Anterior cingulate cortex (tissue), 58 donors: ENCODE measurements around the gene NPHP3.

Experiments used
- DNase-seq, 58 donors: peaks; one replicate each; lab custom pipeline; 2025; lab: John Stamatoyannopoulos, UW

NPHP3 gene

DNA sequence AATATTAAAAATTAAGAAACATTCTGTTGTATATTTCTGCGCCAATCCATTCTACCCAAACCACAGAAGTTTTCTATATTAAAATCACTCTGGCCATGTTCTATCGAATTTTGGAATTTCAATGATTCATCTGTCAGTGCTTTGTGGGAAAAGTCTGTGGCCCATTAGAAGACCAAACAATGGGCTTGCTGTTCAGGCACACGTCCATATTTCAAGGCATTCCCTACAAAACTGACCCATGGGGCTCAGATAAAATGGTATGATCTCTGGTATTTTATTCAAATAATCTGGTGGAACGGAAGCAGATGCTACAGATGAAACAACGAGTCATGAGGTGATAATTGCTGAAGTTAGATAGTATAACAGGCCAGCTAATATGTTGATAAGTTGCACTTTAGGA lies 12.4 kb downstream of the NPHP3 start:
- DNase-seq = no peak

DNA sequence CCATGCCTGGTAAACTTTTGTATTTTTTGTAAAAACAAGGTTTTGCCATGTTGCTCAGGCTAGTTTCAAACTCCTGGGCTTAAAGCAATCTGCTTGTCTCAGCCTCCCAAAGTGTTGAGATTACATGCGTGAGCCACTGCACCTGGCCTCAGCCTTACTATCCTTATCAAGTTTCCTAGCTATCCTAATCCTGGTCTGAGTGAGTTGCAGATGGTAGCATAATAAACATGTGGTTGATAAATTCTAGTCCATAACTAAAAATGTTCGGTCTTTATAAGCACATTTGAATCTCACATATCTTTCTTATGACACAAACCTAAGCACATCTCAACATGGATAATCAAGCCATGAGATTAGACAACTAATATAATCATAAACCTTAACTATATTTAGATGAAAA lies 18.5 kb downstream of the NPHP3 start:
- DNase-seq = no peak

DNA sequence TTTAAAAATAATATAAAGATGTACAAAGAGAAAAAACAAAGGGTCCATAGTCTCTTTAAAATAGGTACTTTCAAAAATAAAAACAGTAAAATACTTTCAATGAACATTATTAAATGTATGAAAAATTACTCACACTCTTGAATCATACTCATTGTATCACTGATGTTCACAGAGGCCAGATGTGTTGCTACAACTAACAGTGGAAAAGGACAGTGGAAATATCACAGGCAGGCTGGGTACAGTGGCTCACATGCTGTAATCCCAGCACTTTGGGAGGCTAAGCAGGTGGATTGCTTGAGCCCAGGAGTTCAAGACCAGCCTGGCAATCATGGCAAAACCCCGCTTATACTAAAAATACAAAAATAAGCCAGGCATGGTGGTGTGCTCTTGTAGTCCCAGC lies 26.8 kb downstream of the NPHP3 start:
- DNase-seq = no peak

DNA sequence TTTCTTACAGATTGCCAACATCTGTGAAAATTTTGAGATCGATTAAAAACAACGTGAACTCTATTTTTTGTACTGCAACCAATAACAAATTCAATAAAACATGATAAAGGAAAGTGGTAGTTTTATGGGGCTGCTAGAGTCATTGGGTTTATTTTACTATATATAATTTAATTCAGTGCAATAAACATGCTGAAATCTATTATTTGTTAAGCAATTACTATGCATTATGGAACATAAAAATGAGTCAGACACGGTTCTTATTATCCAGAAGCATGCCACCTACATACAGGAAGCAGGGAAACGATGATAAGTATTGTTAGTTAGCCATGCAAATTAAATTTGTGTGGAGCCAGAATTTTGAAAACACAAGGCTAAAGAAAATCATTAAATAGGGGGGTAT lies 27.2 kb downstream of the NPHP3 start:
- no peak for DNase-seq

DNA sequence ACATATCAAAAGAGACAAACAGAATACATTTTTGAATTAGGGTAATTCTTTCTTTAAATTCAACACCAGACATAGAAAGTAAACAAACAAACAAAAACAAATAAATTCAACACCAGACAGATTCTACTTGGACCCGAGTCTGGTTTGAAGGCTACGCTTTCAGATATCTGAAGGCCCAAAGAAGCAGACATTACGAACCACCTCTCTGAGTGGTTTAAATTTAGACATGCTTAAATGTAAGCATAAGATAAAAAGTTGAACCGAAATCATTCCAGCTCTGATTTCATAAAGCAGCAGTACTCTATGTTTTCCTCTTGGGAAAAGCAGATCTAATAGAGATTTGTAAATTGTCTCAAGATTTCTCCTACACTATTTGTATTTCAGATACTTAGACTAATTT lies 32.2 kb downstream of the NPHP3 start:
- no peak for DNase-seq

DNA sequence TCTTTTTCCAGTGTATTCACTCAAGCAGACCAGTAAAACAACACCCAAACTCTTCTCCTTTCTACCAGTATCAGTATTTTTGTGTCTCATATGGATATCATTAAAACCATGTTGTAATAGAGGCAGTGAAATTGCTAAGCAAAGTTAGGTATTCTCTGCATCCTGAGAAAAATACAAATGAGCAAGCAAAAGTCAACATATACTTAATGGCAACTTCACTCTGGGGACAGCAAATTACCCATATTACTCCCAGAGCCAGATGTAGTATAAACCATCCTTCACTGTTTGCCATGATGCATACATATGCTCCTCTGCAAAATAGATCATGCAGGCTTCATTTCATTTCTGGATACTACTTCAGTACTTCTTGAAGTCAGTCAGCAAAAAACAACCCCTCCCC lies 40.0 kb downstream of the NPHP3 start:
- DNase-seq = no peak

DNA sequence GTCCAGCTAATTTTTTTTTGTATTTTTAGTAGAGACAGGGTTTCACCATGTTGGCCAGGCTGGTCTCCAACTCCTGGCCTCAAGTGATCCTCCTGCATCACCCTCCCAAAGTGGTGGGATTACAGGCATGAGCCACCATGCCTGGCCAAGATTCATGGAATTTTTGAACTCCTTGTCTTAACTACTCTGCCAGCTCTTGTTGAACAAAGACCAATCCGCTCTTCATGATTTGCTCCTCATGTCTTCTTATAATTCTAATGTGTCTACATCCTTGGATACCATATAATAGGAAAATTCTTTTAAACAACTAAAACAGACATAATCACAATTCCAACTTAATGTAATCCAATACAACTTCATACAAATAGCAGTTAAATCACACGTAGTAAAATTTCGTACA lies 40.8 kb downstream of the NPHP3 start:
- no peak for DNase-seq

DNA sequence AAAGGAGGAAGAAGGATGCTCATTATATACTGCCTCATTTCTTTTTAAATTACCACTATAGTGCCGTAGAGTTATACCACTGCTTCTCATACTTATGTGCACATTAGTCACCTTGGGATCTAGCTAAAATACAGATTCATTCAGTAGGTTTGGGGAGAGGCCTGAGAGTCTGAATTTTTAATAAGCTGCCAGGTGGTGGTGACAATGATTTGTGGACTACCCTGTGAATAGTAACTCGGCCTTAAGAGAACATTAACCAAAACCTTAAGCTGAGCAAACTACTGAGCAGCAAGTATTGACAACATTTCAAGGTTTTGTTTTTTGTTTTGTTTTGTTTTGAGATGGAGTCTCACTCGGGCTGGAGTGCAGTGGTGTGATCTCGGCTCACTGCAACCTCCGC lies 42.3 kb downstream of the NPHP3 start:
- no peak for DNase-seq

DNA sequence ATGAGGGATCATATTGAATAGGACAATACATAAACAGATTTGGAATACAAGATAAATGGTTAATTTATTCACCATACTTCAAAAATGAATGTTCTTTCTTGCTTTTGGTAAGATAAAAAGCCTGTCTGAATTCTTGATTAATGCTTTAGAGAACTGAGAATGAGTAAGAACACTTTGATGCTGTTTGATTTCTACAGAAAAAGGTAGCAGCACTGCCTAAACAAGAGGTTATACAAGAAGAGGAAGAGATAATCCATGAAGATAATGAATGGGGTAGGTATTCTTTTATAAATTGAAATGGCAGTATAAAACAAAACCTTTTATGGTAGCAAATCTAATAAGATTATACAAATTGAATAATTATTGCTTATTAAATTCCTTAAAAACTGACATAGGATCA lies 46.8 kb downstream of the NPHP3 start:
- no peak for DNase-seq

DNA sequence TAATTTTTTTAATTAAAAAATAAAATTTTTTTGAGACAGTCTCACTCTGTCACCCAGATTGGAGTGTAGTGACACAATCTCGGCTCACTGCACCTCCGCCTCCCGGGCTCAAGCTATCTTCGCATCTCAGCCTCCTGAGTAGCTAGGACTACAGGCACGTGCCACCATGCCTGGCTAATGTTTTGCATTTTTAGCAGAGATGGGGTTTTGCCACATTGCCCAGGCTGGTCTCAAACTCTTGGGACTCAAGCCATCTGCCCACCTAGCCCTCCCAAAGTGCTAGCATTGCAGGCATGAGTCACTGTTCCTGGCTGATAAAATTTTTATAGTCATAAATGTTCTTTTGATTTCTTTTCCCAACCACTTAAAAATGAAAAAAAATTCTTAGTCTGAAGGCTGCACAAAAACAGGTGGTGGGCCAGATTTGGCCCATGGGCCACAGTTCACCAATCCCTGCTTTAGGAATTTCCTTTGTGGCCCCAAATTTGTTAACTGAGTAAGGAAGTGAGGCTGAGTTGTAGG lies 52.9 kb downstream of the NPHP3 start:
- DNase-seq = peak in 15 of 58 donors; percentile 2 to 40 (median 11)

DNA sequence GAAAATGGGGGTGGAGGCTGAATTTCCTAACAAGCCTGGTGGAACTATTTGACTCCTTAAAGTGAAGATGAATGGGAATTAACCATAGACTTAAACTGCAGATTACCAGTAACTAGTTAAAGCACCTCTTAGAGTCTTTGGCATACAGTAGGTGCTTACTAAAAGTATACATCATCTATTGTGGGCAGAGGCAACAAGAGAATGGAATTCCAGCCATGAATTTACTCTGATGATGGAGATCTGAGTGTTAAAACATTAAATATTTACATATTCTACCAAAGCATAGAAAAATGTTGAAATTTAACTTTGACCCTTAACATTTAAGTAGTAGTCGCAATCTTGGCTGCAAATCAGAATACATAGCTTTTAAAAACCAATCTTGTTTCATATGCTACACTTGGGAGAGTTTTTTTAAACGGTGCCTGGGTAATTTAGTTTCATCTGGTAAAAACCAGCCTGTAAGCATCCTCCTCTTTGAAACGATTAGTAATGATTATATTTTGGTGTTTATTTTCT lies 56.9 kb downstream of the NPHP3 start:
- no peak for DNase-seq

DNA sequence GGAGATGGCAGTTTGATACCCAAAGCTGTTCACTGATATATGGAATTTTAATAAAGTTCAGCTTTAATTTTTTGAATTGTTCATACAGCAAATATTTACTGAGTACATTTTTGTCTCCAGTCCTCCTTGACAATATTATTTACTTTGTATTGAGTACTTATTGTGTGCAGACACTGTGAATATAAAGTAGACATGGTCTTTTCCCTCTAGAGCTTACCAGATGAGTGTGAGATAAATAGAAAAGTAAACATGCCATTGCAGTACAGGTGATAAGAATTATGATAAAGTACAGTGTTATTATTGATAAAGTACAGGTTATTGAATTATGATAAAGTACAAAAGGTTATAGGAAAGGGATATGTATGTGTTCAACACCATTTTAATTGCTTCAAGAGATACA lies 60.0 kb downstream of the NPHP3 start:
- no peak for DNase-seq

DNA sequence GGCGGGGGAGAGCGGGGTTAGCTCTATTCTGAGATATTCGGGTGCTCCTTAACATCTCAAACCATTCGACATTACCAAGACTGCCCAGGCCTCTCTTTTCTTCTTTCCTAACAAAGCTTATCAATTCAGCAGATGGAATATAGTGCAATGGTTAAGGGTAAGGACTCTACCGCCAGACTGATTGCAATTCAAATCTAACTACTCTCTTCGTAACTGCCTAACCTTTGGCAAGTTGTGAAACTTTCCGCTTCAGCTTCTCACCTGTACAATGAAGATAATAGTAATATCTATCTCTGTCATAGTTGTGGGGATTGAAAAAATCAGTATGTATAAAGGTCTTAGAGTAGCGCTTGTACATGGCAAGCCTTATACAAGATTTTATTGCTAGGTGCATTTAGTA lies 61.1 kb downstream of the NPHP3 start:
- DNase-seq = no peak

DNA sequence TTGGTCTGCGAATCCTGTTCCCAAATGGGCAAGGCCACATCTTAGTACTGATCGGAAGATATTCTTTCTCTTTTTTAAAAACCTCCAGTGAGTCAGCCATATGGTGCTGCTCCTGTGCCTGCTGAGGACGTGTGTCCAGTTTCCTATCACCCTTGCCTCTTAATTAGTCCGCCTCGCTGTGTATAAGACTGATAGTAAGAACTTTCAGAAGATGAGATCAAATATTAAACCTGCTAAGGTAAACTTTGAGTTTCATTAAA lies 61.5 kb downstream of the NPHP3 start:
- DNase-seq = peak in 1 of 58 donors; percentile 25

DNA sequence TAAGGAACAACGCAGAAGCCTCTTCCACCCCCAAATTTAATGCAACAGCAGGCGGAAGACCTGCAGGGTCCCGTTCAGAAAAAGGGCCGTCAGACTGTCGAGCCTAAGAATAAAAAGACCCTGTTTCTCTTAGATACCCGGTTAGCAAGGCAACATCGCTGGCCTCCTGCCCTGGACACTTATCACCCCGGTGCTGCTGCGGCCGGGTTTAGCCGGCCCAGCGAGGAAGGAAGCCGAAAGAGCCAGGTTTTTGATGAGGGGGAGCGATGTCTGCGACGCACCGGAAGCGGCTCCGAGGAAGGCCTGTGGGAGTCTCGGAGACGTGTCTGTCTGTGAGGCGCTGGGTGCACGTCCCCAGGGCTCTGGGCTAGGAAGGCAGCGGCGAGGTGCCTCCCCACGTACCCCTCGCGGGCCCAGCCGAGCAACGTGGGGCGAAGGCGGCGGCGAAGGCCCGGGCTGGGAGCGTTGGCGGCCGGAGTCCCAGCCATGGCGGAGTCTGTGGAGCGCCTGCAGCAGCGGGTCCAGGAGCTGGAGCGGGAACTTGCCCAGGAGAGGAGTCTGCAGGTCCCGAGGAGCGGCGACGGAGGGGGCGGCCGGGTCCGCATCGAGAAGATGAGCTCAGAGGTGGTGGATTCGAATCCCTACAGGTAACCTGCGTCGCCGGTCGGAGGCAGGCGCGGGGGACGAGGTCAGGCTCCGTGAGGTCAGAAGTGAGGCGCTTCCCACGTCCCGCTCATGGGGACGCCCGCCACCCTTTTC lies 62.0 kb downstream of the NPHP3 start, which contains the start of gene UBA5:
Gene UBA5 (plus strand): TSS at position 278 of the 759 bp plus-strand sequence. CDS start 209 bp downstream, at position 487.
- DNase-seq = peak in 57 of 58 donors; percentile 4 to 89 (median 65)

DNA sequence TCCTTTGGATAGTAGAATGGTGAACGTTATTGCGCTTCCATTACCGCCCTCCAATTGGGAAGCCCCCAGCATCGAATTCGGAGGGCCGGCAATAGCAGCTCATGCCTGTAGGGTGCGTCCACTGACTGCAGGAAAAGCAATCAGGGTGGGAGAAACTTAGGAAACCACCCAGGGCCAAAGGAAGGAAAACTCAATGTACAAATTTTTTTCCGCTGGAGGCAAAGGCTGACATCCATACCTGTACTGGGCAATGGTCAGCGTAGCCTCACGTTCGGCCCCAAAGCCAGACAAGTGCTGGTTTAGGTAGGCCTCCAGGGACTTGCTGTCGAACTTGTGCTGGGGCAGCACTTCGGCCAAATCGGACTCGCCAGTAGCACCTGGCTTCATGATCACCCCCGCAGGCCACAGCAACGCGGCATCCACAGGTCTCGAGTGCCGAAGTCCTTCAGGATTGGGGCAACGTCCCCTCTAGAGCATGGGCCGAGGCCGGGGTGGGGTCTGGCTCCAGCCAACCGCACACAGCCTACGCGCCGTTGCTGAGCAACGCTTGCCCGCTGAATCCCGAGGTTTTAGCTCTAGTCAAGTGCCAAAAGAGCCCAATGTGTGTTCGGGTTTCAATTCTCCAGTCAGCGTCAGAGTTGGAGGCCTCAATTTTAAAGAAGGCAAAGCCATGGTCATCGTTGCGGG lies 62.7 kb downstream of the NPHP3 start, which contains the start of gene ACAD11:
Gene ACAD11 (minus strand): TSS at position 445 of the 687 bp plus-strand sequence. CDS start 58 bp downstream, at position 387.
- DNase-seq = peak in 56 of 58 donors; percentile 26 to 89 (median 66)

DNA sequence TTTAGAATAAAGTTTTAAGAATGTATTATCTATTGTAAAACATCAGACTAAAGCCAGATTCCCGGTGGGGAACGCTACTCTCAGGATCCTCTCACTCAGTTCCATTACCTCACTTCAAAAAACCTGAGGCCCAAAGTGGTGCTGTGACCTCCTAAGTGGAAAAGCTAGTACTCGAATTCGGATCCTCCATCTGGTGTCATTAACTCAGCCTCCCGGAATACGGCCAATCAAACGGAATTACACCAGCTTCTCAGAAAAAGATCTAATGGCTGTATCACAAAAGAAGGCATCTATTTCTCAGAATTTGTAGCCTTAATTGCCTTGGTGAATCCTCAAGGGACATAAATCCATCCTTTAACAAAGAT lies 63.2 kb downstream of the NPHP3 start:
- peak in 2 of 58 donors; percentile 44 to 52 for DNase-seq

DNA sequence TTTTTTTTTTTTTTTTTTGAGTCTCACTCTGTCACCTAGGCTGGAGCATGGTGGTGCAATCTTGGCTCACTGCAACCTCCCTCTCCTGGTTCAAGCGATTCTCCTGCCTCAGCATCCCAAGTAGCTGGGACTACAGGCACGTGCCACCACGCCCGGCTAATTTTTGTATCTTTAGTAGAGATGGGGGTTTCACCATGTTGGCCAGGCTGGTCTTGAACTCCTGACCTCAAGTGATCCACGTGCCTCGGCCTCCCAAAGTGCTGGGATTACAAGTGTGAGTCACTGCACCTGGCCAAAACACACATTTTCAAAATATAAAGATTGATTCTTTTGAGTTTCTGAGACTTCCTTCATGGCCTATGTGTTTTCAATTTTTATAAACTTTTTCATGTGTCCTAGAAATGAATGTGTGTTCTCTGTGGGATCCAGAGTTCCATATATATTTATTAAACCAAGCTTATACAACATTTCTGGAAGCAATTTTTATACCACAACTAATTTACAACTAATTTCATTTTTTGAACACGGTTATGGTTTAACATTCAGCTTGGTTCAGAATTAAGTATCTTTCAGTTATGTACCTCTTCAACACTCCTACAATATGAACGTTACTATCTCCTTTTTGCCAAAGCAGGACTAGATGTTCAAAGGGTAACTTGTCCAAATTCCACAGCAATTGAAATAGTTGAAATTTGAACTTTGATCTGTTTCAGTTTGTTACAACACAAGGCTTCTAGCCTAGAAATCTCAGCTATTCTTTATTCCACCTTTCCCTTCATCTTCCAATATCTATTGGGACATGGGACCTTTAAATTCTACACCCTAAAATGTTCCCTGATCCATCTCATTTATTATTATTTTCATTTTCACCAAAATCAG lies 64.1 kb downstream of the NPHP3 start:
- no peak for DNase-seq

DNA sequence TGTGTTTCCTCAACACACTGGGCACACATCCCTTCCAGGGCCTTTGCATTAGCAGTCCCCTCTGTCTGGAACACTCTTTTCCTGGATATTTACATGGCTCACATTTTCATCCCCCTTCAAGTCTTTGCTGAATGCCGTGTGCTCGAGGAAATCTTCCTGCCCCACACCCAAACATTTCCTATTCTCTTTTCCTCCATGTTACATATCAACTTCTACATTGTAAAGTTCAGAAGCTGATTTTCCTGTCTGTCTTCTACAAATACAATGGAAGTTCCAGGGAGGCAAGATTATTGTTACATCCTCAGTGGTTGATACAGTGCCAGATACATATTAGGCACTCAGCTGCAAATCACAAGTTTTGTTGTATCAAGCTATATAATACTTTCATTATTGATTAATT lies 66.7 kb downstream of the NPHP3 start:
- DNase-seq = no peak

DNA sequence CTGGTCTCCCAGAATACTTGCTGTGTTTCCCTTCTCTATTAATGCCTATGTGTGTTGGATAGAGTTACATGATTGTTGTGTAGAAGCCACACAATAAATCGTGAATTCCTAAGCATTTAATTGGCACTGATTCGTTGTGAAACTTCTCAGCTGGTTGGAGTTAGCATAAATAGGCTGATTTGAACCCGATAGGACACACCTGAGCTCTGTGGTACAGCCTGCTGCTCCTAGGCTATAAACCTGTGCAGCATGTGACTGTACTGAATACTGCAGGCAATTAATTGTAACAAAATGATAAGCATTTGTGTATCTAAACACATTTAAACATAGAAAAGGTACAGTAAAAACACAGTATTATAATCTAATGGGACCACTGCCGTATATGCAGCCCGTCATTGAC lies 67.5 kb downstream of the NPHP3 start:
- DNase-seq = no peak

DNA sequence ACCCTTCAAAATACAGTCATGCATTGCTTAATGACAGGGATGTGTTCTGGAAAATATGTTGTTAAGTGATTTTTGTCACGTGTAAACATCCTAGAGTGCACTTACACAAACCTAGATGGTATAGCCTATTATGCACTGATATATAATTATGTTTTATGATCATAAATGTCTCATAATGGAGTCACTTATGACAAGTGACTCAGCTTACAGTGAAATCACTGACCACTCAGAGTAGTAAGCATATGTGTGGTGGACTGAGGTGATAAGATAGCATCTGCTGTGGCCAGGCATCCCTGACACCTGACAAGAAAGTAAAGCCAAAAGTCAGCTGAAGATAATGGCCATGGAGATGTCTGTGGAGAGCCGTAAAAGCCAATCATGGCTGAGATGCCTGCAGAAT lies 68.0 kb downstream of the NPHP3 start:
- DNase-seq = no peak
